Measurements from ENCODE around the gene P2RX3.

GRCh38 chr11:57340039-57340615 is 2.0 kb downstream of the P2RX3 start:
- TF ChIP-seq REST (IDR thresholded peaks at IDR 0.05; ENCODE audit: insufficient read depth in 1 of 2, low read depth in 2 of 2, low read length in 2 of 2): no peak
- TF ChIP-seq POLR2AphosphoS5 (IDR thresholded peaks at IDR 0.05; ENCODE audit: low read depth, low read length): no peak
- TF ChIP-seq FOXP2 (optimal IDR thresholded peaks at IDR 0.05; ENCODE audit: borderline replicate concordance, extremely low read depth, extremely low read length, insufficient read depth): no peak
- TF ChIP-seq TAF1 (IDR thresholded peaks at IDR 0.05; ENCODE audit: borderline replicate concordance, insufficient read depth, low read length): no peak

Data from PFSK-1 (cell line).